Pancreas (tissue), 10 donors: Measurements from ENCODE around the gene CCT3. TPM values are rescaled to one million over a fixed set of nuclear protein-coding genes. Genes with fewer than 3 reads are reported as not detected.

Source experiments
- ATAC-seq, 4 donors: fragments of 200-7000 bp; cut with Tn5 transposase; one replicate each; pipeline versions ENCODE4 v1.8.0 to v1.9.1; 2020; ENCODE audit warnings: mild to moderate bottlenecking in 4 of 4, moderate library complexity in 4 of 4
- DNase-seq, 6 donors: peaks; one replicate each; pipeline ENCODE4 v3.0.0-alpha.2; 2020
- FAIRE-seq: peaks from 2 replicates; lab custom pipeline; 2012; peaks lifted over from hg19 to GRCh38; lab: Jason Lieb, UNC
- H3K27ac ChIP-seq, 4 donors: fragments of 200-600 bp; sonication (generic); 1 replicate in 3 of 4; 2 replicates in 1 of 4; pipeline versions ENCODE4 v1.5.0 to v1.8.0; 2020
- H3K27me3 ChIP-seq, 4 donors: fragments of 200-600 bp; one replicate each; pipeline ENCODE4 v1.8.0; 2021
- H3K36me3 ChIP-seq, 3 donors: fragments of 200-600 bp; sonication (generic) in 1 of 3; one replicate each; pipeline versions ENCODE4 v1.5.0 to v1.8.0; 2020 to 2021
- H3K4me1 ChIP-seq, 3 donors: fragments of 200-600 bp; one replicate each; pipeline ENCODE4 v1.8.0; 2021
- H3K4me3 ChIP-seq, 4 donors: fragments of 200-600 bp; sonication (generic) in 2 of 4; one replicate each; pipeline versions ENCODE4 v1.5.0 to v1.8.0; 2020 to 2021
- H3K9me3 ChIP-seq, 4 donors: fragments of 200-600 bp; one replicate each; pipeline ENCODE4 v1.8.0; 2021
- CTCF ChIP-seq, 4 donors: fragments of 200-600 bp; sonication (generic) in 3 of 4; IDR thresholded peaks; one replicate each; pipeline versions ENCODE4 v1.5.0 to v1.8.0; 2021; ENCODE audit warnings: antibody characterized with exemption in 4 of 4
- WGBS, 2 donors: extraction: QIAGEN DNeasy Blood & Tissue Kit; methylation state at CpG; one replicate each; pipeline ENCODE4 v1.1.7; 2013; 5-methylcytosine and 5-hydroxymethylcytosine counted together
- intact Hi-C, 3 donors: fragments of 100-400 bp; cut with DNase I; formaldehyde crosslinking; loops; one replicate each; pipeline versions ENCODE4 v1.11.1 to v1.14.2; 2022
- polyA plus RNA-seq, 2 donors: library from polyadenylated mRNA; stranded (reverse); fragments of 200-250 nt; gene quantifications; one replicate each; pipeline ENCODE4 v1.2.3, GENCODE V29; 2013
- total RNA-seq, 6 donors: library from RNA; stranded (reverse); fragmentation: NEBNext Ultra II Directional in 4 of 6; extraction: Animal tissue kit (Norgen Biotek cat#: 25700) in 4 of 6; gene quantifications; one replicate each; pipeline versions ENCODE4 v1.2.1 to v1.2.4, GENCODE V29; 2021 to 2023
- donor health status: healthy with polysubstance abuse.
- donor health status: DM: no; HTN: no; CAD: no; lungs with moderate emphysema.
- donor health status: DM: no; HTN: no; CAD: no.
- donor health status: control.
- donor health status: control.
- donor health status: Bipolar disorder and iron deficiency.
- donor health status: DM: yes; HTN: yes; CAD: no.
- donor health status: DM: no; HTN: no; CAD: no.
- donor health status: DM: no; HTN: no; CAD: no.
- donor health status: DM: yes; HTN: yes; CAD: no.

Gene CCT3
- total and polyA plus RNA-seq, 8 donors, result 47.1 to 107 (median 82.9) TPM

GRCh38 chr1:156365754-156366153, 27.7 kb upstream of the CCT3 start:
- Histone ChIP-seq H3K9me3 (no peaks in the 10 kb centered on the region), H3K27me3 (no peaks in the 10 kb centered on the region), H3K36me3 (no peaks in the 10 kb centered on the region), H3K27ac (no peak overlapping the region), H3K4me3 (no peak overlapping the region), H3K4me1 (peaks cover 0 to 7% (median 5%) of the 10 kb centered on the region in 3 donors)
- intact Hi-C loops, result no loop called here
- ATAC-seq (no peak), DNase-seq (no peak), FAIRE-seq (no peak)
- no peak for TF ChIP-seq CTCF (IDR thresholded peaks at IDR 0.05)

- FAIRE-seq (no peak), DNase-seq (no peak), ATAC-seq (no peak)
- no peaks in the 10 kb centered on the region for H3K4me1 ChIP-seq
- no peaks in the 10 kb centered on the region for H3K9me3 ChIP-seq
- H3K27ac ChIP-seq, result no peak overlapping the region
- no peaks in the 10 kb centered on the region for H3K36me3 ChIP-seq
- TF ChIP-seq CTCF (IDR thresholded peaks at IDR 0.05), result no peak
- H3K4me3 ChIP-seq, result no peak overlapping the region
- intact Hi-C loops, result no loop called here
- no peaks in the 10 kb centered on the region for H3K27me3 ChIP-seq
- 82 to 87% methylated on average over 11 of the region's 11 CpGs for WGBS, 2 donors
Observed at GRCh38 chr1:156360534-156360933, 22.4 kb upstream of the CCT3 start.

GRCh38 chr1:156359973-156360372, 21.9 kb upstream of the CCT3 start:
- intact Hi-C loops, result no loop called here
- FAIRE-seq (no peak), DNase-seq (no peak), ATAC-seq (no peak)
- Histone ChIP-seq H3K9me3 (no peaks in the 10 kb centered on the region), H3K4me1 (no peaks in the 10 kb centered on the region), H3K27ac (no peak overlapping the region), H3K4me3 (no peak overlapping the region), H3K36me3 (no peaks in the 10 kb centered on the region), H3K27me3 (no peaks in the 10 kb centered on the region)
- WGBS, 2 donors, result 57 to 63% methylated on average over 6 of the region's 6 CpGs
- no peak for TF ChIP-seq CTCF (IDR thresholded peaks at IDR 0.05)

GRCh38 chr1:156359249-156359648, 21.2 kb upstream of the CCT3 start:
- H3K27ac ChIP-seq, result no peak overlapping the region
- no peaks in the 10 kb centered on the region for H3K4me1 ChIP-seq
- no peaks in the 10 kb centered on the region for H3K9me3 ChIP-seq
- H3K4me3 ChIP-seq, result no peak overlapping the region
- ATAC-seq, result no peak
- WGBS, 2 donors, result 89 to 94% methylated on average over 3 of the region's 3 CpGs
- no peaks in the 10 kb centered on the region for H3K36me3 ChIP-seq
- no peak for FAIRE-seq
- H3K27me3 ChIP-seq, result no peaks in the 10 kb centered on the region
- intact Hi-C loops, result no loop called here
- no peak for DNase-seq
- TF ChIP-seq CTCF (IDR thresholded peaks at IDR 0.05), result no peak

- ATAC-seq, result no peak
- intact Hi-C loops, result no loop called here
Observed at GRCh38 chr1:156358641-156359040, 20.5 kb upstream of the CCT3 start.

More at GRCh38 chr1:156358641-156359040, 20.5 kb upstream of the CCT3 start:
- Histone ChIP-seq H3K27me3 (no peaks in the 10 kb centered on the region), H3K4me3 (no peak overlapping the region), H3K4me1 (no peaks in the 10 kb centered on the region), H3K9me3 (no peaks in the 10 kb centered on the region), H3K27ac (no peak overlapping the region), H3K36me3 (no peaks in the 10 kb centered on the region)
- no peak for TF ChIP-seq CTCF (IDR thresholded peaks at IDR 0.05)
- 94 to 95% methylated on average over 1 of the region's 1 CpG for WGBS, 2 donors
- FAIRE-seq, result no peak
- no peak for DNase-seq
